ENCODE measurements around the gene IGFALS.

Gene IGFALS

GRCh38 chr16:1745181-1745899, 48.2 kb downstream of the IGFALS start:
- DNase-seq = no peak

GRCh38 chr16:1744338-1744840, 49.1 kb downstream of the IGFALS start:
- no peak for DNase-seq

GRCh38 chr16:1743376-1744337, 49.8 kb downstream of the IGFALS start:
- DNase-seq = no peak

GRCh38 chr16:1741553-1742165, 51.8 kb downstream of the IGFALS start:
- DNase-seq = no peak

GRCh38 chr16:1740781-1741490, 52.6 kb downstream of the IGFALS start:
- no peak for DNase-seq
